Stimulated activated CD4-positive, alpha-beta T cell treated with anti-CD3 and anti-CD28 coated beads, Interleukin-4, amount 100 ng/mL, for 24 hours (primary cell): ENCODE data around the gene CCL25.

Source experiments
- DNase-seq: peaks from one replicate; pipeline ENCODE4 v3.0.0-alpha.2; 2020

The CCL25 gene

DNA sequence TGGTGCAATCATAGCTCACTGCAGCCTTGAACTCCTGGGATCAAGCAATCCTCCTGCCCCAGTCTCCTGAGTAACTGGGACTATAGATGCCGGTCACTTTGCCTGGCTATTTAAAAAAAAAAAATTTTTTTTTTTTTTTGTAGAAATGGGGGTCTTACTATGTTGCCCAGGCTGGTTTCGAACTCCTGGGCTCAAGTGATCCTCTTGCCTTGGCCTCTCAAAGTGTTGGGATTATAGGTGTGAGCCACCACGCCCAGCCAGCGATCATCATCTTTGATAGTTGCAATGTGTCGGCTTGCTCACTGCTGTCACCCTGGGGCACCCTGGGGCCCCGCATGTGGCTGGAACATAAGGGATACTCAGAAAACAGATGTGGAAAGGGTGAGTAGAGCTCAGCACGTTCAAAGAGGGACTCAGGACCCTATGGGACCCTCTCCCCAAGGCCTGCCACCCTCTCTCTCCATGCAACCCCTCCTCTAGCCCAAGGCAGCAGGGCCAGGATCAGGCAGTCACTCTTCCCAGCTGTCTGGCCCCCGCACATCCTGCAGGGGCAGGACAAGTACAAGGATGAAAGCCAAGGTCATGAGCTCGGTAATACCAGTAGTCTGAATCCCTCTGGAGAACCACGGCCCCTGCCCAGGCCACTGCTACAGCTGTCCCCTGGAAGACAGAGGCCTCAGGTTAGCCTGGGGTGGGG, 6.5 kb upstream of the CCL25 start:
- DNase-seq, result no peak

DNA sequence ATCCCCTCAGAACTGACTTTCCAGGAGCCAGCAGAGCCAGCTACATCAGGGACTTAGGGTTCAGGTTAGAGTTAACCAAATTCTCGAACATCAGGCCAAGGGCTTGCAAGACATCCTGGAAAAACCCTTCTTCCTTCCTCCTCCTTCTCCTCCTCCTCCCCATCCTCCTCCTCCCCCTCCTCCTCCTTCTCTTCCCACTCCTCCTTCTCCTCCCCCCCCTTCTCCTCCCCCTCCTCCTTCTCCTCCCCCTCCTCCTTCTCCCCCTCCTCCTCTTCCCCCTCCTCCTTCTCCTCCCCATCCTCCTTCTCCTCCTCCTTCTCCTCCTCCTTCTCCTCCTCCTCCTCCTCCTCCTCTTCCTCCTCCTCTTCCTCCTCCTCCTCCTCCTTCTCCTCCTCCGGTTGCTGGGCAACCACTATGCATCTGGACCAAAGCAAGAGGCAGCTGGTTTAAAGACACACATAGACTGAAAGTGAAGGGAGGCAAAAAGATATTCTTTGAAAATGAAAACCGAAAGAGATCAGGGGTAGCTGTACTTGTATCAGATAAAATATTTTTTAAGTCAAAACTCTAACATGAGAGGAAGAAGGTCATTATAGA, 5.9 kb upstream of the CCL25 start:
- DNase-seq, result no peak

DNA sequence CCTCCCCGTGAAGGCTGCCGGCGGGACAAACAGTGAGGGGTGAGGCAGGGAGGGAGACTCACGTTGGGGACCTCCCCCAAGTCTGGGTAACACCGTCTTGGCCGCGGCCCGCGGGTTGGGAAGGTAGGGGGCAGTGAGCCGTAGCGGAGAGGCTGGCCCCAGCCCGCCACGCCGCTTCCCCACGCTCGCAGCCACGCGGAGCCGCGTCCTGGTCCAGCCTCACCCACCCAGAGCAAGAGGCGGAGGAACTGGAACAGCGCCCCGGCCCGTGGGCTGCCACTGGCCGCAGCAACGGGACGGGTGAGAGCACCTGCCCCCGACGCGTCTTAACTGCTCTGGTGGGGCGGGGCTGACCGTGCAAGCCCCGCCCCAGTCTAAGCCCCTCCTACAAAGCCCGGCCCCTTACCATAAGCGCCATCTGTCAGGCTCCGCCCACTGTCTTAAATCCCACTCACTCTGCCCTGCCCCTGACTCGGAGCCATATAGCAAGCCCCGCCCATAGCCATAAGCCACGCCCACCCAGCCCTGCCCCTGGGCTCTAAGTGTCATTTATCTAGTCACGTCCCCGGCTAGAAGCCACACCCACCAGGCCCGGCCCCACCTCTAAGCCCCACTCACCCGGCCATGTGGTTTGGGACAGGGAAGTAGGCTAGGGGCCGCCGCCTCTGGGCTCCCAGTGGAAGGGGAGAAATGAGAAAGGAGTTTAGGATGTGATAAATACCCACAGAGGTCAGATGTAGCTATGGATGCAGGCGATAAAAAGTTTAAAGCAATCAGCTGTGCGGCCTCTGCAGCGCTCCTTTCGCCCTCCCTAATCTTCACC, 2.1 kb upstream of the CCL25 start:
- peak; percentile 90 for DNase-seq

DNA sequence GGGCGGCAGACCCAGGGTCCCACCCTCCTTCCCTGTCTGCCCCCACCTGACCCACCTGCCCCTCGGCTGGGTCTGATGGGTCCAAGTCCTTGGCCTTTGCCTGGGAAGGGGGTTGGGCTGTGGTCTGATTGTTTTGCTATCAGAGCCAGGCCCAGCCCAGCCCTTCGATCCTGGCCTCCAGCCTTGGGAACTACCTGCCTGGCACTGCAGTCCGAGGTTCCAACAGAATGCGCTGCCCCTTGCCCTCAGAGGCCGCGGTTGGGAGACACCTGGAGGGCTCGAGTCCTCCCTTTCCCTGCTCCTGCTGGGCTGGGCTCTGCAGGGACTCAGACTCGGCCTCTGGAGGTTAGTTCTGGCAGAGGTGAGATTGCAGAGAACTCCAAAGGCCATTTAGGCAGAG, 1.6 kb downstream of the CCL25 start:
- no peak for DNase-seq

DNA sequence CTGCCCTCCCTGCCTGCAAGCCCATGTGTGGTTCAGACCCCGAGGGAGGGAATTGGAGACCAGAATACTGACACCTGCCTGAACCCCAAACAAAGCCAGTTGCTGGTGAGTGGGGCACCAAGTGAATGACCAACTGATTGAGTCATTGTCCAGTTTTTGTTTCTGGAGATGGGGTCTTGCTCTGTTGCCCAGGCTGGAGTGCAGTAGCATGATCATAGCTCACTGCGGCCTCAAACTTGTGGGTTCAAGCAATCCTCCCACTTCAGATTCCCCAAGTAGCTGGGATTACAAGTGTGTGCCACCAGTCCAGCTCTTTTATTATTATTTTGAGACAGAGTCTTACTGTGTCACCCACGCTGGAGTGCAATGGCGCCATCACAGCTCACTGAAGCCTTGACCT, 4.0 kb downstream of the CCL25 start:
- no peak for DNase-seq

DNA sequence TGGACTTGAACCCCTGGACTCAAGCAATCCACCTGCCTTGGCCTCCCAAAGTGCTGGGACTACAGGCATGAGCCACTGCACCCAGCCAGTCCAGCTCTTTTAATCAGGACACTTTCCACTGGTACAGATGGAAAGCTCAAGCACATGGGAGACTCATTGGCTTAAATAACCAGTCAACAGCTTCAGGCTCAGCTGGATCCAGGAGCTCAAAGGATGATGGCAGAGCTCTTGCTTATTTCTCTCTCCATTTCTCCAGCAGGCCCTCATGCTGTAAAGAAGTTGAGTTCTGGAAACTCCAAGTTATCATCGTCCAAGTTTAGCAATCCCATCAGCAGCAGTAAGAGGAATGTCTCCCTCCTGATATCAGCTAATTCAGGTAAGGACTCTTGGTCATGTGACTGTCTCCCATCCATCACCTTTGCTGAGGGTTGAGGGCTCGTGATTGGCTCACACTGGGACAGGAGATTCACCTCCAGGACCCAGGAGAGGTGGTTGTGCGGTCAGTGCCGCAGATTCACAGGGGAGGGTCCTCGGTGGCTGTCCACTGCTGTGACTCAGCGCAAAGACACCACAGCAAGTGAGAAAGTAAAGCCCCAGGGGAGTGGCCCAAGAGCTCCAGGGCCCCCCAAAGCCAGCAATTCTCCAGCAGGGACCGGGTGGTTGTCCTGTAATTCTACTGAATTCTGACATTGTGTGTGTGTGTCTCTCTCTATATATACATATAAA, 5.1 kb downstream of the CCL25 start:
- DNase-seq, result no peak

DNA sequence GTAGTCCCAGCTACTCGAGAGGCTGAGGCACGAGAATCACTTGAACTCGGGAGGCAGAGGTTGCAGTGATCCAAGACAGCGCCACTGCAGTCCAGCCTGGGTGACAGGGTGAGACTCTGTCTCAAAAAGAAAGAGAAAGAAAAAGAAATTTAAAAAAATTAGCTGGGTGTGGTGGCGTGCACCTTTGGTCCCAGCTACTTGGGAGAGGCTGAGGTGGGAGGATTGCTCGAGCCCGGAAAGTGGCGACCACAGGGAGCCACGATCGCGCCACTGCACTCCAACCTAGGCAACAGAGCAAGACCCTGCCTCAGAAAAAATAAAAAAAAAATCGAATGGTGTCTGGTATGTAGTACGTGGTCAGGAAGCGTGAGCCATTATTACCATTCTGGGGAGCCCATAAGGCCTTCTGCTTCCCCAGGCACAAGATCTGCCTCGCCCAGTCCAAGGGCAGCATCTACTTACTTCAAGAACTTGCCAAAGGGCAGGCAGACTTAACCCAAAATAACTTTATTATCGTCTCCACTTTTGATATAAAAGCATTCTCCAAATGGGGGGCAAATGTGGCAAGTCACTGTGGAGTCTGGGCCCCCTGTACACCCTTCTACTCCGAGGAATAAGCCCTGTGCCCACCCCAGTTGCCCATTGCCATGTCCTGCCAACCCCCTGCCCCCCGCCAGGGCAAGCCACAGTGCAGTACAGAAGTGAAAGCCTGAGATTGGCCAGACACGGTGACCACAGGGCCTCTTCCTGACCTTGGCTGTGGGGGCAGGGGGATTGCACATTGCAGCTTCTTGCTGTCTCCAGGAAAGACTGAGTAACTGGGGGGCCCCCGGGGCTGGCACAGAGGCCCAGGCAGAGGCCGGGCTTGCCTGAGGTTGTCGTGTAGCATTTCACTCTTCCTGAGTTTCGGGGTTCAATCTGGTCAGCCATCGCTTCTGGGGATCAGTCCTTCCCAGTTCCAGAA, 12.6 kb downstream of the CCL25 start:
- no peak for DNase-seq

DNA sequence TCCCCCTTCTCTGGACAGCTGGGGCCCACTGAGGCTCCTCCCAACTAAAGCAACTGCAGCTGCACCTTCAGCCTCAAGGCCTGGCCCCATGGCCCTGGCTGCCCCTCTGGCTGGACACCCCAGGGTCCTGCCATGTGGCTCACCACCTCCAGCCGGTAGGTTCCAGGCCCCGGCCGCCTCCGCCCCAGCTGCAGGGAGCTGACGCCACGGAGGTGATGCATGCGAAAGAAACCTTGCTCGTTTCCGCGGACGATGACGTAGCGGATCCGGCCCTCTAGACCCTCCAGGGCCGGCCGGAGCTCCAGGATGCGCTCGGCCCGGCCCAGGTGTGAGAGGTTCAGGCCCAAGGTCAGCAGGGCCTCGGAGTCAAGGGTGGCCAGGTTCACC, 13.3 kb downstream of the CCL25 start:
- DNase-seq, result no peak

DNA sequence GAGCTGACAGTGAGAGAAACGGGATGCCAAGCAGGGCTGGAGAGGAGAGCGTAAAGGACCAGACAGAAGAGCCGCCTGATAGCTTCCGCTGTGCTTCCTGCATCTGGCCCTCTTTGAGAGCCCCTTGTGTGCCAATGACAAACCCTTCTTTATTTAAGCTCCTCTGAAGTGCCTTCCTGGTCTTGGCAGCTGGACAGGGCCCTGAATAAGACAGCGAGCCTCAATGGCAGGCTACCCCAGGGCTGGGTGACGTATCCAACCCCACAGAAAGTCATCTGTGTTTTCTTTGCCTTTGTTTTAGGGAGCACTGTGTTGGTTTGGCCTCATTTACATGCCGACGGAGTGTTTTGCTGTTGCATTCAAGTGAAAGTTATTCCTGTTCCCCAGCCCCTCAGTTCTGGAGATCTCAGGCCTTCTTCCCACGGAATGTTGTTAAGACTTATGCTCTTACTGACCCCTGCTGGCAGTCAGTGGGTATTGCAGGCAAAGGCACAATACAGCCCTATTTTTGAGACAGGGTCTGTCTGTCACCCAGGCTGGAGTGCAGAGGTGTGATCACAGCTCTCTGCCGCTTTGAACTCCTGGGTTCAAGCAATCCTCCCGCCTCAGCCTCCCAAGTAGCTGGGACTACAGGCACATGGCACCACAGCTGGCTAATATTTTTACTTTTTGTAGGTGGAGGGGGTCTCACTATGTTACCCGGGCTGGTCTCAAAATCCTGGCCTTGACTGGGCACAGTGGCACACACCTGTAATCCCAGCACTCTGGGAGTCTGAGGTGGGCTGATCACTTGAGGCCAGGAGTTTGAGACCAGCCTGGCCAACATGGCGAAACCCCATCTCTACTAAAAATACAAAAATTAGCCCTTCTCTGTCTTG, 16.8 kb downstream of the CCL25 start:
- DNase-seq, result peak; percentile 8

DNA sequence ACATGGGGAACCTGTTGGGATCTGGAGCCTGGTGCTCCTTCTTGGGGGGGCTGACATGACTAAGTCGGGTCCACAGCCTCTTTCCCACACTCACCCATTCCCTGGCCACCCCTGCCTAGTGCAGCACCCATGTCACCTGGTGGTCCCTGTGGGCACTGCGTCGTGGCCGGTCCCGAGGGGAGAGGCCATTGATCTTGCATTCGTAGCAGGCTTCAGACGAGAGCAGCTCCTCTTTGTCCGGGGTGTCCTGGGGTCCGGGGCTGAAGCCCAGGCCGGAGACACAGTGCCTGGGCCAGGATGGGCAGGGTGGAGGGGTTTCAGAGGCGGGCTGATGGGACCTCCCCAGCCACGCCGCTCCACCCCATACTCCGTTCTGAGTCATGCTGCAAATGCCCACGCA, 19.4 kb downstream of the CCL25 start:
- DNase-seq, result no peak

DNA sequence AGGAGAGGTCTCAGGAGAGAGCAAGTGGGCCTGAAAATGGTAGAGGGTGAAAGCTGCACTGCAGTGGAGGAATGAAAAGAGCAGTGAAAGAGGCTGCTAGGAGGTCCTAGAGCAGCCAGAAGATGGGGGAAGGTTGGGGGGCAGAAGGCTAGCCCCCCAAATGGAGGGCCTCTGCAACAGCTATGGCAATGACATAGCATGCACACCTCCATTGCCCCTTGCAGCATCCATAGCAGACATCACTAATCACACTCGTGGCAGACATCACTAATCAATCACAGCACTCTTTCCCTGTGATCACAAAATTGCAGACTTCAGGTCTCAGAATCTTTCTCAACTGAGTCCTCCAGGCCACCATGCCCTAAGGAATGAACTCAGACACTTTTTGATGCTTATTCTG, 21.9 kb downstream of the CCL25 start:
- no peak for DNase-seq

DNA sequence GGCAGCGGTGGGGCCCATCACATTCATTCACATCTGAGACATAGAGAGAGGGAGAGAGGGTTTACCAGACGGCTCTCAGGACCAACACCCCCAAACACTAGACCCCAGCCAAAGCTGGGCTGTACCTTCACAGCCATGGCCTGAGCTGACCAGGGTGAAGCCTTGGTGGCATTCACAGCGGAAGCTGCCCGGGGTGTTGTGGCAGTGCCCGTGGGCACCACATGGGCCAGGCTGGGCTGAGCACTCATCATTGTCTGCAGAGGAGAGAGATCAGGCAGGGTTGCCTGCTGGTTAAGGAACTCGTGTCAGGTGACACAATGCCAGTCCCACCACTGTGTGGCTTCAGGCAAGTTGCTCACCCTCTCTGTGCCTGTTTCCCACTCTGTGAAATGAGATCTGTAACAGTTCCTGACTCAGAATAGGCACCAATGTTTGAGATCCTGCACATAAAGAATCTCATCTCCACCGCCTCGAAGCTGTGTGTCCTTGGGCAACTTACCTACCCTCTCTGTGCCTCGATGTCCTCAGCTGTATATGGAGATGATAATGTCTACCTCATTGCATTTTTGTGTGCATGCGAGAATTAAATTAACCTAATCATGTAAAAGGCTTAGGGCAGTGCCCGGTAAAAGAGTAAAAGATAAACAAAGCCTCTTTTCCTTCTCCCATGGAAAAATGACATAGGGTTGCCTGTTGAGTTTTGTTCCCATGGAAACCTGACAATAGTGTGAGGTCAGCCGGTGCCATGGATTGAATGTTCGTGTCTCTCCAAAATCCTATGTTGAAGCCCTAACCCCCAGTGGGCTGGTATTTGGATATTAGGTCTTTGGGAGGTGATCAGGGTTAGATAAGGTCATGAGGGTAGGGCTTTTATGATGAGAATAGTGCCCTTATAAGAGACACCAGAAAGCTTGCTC, 22.9 kb downstream of the CCL25 start:
- no peak for DNase-seq

DNA sequence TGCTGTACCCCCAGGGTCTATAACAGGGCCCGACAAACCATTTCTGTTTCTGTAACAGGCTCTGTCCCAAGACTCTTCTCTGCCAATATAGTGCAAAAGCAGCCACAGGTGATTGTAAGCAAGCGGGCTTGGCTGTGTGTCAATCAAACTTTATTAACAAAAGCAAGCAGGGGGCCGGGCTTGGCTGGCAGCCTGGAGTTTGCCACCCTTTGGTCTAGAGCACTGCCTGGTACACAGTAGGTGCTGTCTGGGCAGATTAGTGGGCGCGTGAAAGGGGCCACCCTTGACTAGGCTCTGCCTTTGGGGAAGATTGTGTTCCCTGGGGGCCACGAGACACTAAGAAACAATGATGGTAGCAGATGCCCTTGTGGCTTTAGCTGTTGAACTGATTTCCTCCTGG, 27.4 kb downstream of the CCL25 start:
- no peak for DNase-seq

DNA sequence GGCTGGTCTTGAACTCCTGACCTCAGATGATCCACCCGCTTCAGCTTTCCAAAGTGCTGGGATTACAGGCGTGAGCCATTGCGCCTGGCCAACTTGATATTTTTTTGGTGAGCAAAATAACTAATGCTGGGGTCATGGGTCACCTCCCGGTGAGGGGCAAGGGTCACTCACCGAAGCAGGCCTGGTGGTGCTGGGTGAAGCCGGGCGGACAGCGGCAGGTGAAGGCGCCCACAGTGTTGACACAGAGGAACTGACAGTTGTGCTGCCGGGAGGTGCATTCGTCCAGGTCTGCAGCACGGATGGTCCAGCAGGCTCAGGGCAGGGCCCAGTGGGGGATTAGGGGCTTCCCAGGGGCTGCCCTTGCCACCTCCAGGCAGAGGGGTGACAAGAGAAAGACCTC, 28.3 kb downstream of the CCL25 start:
- no peak for DNase-seq

DNA sequence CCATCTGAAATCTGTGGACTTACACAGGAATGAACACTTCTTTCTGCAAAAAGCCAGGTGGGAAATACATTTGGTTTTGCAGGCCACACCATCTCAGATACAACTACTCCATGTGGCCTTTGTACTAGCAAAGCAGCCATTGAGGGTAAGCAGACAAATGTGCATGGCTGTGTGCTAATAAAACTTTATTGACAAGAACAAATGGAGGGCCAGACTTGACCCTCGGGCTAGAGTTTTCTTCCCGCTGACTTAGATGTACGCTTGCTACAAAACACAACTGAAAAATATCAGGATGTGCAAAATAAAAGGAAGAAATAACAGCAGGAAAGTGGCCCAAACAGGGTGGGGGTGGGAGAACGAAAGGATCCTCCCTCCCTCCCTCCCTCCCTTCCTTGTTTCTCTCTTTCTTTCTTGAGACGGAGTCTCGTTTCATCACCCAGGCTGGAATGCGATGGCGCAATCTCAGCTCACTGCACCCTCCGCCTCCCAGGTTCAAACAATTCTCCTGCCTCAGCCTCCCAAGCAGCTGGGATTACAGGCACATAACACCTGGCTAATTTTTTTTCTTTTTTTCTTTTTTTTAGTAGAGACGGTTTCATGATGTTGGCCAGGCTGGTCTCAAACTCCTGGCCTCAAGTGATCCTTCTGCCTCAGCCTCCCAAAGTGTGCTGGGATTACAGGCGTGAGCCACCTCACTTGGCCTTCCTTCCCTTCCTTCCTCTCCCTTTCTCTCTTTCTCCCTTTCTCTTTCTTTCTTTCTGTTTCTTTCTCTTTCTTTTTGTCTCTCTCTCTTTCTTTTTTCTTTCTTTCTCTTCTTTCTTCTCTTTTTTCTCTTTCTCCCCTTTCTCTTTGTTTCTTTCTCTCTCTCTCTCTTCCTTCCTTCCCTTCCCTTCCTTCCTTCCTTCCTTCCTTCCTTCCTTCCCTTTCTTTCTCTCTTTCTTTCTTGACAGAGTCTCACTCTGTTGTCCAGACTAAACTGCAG, 29.3 kb downstream of the CCL25 start:
- DNase-seq, result no peak

DNA sequence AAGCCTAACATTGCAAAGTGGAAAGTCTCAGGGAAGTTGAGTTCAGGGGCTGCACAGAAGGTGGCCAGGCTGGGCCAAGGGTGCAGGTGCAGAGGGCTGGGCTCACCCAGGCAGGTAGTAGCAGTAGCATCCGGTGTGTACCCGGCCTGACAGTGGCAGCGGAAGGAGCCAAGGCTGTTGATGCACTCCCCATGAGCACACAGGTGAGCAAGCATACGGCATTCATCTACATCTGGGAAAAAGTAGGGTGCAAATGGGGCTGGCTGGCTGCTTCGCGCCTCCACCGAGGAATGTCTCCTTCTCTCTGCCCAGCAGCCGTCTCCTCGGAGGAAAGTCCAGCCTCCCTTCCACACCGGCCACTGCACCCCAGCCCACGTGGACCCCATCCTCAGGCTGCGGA, 30.6 kb downstream of the CCL25 start:
- no peak for DNase-seq

DNA sequence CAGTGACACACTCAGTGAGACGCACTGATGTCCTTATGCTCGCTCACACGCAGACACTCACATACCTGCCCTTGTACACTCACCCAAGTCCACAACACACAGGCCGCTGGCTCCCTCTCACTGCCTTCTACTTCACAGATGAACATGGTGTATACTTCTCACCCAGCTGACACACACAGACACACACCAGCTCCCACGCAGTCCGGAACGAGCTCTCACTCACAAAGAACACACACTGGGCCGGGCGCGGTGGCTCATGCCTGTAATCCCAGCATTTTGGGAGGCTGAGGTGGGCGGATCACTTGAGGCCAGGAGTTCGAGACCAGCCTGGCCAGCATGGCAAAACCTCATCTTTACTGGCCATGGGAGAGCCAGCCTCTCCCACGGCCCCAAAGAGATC, 31.6 kb downstream of the CCL25 start:
- DNase-seq, result no peak

DNA sequence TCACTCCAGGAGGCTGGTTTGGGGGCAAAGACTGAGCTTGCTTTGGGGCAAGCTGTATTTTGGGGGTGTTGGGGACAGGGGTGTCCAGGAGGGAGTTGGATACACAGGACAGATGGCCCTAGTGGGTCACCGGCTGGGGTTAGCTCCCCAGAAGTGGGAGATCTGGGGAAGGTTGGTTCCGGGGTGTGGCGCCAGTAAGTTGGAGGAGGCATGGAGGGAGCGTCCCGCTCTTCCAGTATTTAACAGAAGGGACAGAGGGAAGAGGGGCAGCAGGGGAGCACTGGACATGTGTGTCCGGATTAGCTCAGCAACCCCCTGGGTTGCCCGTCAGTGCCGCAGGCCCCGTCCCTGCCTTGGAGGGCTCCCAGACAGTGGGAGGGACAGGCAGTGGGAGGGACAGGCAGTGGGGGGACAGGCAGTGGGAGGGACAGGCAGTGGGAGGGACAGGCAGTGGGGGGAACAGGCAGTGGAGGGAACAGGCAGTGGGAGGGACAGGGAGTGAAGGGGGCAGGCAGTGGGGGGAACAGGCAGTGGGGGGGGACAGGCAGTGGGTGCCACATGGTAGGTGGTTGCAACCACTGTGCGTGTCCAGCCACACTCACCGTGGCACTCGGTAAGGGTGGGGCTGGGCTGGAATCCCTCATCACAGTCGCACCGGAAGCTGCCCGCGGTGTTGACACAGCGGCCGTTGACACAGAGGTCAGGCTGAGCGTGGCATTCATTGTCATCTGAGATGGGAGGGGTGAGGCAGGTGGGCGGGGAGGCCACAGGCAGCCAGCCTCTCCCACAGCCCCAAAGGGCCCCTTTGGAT, 33.2 kb downstream of the CCL25 start:
- no peak for DNase-seq
